DOHH2 (cell line): Measurements from ENCODE around the gene FLCN.

Experiments
- CTCF ChIP-seq: fragments of 200-600 bp; sonication (generic); IDR thresholded peaks from one replicate; pipeline ENCODE4 v1.5.1; 2014; ENCODE audit warnings: antibody characterized with exemption, mild to moderate bottlenecking, low read depth, low read length; ENCODE audit not compliant: poor library complexity, severe bottlenecking
- EZH2phosphoT487 ChIP-seq: fragments of 200-600 bp; sonication (generic); IDR thresholded peaks from 2 replicates; pipeline ENCODE4 v1.6.1; 2017; ENCODE audit warnings: borderline replicate concordance, mild to moderate bottlenecking, antibody characterized with exemption, low read length, moderate library complexity, mixed read lengths

GRCh38 chr17:17217995-17218394, 19.0 kb downstream of the FLCN start:
- TF ChIP-seq CTCF, result no peak
- TF ChIP-seq EZH2phosphoT487, result no peak
